Hepatocyte (in vitro differentiated cells): ENCODE measurements around the gene ERVW-1.

ENCODE experiments used
- EZH2 ChIP-seq: fragments of 200-600 bp; sonication (generic); IDR thresholded peaks from 2 replicates; pipeline ENCODE4 v1.6.1; 2016; ENCODE audit warnings: antibody characterized with exemption, mild to moderate bottlenecking, borderline replicate concordance
- EZH2phosphoT487 ChIP-seq: fragments of 200-600 bp; sonication (generic); IDR thresholded peaks from one replicate; pipeline ENCODE4 v1.6.1; 2018; ENCODE audit warnings: antibody characterized with exemption, mild to moderate bottlenecking, low read depth, moderate library complexity; ENCODE audit not compliant: unreplicated experiment, severe bottlenecking
- TF ChIP-seq, protein P1 (sequence below): fragments of 200-600 bp; sonication (generic); IDR thresholded peaks from 2 replicates; pipeline ENCODE4 v1.5.1; 2016; ENCODE audit warnings: antibody characterized with exemption, mild to moderate bottlenecking; ENCODE audit not compliant: poor library complexity

- TF ChIP-seq, protein P1, sequence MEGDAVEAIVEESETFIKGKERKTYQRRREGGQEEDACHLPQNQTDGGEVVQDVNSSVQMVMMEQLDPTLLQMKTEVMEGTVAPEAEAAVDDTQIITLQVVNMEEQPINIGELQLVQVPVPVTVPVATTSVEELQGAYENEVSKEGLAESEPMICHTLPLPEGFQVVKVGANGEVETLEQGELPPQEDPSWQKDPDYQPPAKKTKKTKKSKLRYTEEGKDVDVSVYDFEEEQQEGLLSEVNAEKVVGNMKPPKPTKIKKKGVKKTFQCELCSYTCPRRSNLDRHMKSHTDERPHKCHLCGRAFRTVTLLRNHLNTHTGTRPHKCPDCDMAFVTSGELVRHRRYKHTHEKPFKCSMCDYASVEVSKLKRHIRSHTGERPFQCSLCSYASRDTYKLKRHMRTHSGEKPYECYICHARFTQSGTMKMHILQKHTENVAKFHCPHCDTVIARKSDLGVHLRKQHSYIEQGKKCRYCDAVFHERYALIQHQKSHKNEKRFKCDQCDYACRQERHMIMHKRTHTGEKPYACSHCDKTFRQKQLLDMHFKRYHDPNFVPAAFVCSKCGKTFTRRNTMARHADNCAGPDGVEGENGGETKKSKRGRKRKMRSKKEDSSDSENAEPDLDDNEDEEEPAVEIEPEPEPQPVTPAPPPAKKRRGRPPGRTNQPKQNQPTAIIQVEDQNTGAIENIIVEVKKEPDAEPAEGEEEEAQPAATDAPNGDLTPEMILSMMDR, result no peak
- TF ChIP-seq EZH2 (no peak), EZH2phosphoT487 (no peak)
Observed at GRCh38 chr7:92517631-92518030, 39.9 kb upstream of the ERVW-1 start.
